ENCODE data around the gene RFC1.

DNA sequence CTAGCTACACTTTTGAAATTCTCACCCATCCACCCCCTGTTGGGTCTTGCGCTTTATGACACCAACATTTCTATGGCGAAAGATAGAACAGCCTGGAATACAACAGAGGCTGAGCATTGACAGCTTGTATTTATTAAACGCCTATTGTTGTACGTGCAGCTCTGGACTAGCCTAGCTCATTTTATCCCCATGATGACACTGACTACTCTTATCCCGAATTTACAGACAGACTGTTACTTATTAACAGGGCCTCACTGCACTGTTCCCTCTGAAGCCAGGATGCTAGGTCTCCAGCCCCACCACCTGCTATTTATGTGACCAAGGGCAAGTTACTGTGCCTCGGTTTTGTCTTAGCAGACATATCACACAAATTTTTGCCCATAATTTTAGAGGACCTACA is 1.0 kb upstream of the RFC1 start:
- TF ChIP-seq CTCF (IDR thresholded peaks at IDR 0.05; ENCODE audit: low read depth, low read length, poor library complexity, severe bottlenecking) (no peak), EZH2phosphoT487 (IDR thresholded peaks at IDR 0.05; ENCODE audit: borderline replicate concordance, low read length) (no peak)
